Amniotic stem cell (primary cell): Measurements from ENCODE around the gene TSPAN31.

Experiments used
- DNase-seq: peaks from one replicate; lab custom pipeline; 2025; lab: John Stamatoyannopoulos, UW

Gene TSPAN31

DNA sequence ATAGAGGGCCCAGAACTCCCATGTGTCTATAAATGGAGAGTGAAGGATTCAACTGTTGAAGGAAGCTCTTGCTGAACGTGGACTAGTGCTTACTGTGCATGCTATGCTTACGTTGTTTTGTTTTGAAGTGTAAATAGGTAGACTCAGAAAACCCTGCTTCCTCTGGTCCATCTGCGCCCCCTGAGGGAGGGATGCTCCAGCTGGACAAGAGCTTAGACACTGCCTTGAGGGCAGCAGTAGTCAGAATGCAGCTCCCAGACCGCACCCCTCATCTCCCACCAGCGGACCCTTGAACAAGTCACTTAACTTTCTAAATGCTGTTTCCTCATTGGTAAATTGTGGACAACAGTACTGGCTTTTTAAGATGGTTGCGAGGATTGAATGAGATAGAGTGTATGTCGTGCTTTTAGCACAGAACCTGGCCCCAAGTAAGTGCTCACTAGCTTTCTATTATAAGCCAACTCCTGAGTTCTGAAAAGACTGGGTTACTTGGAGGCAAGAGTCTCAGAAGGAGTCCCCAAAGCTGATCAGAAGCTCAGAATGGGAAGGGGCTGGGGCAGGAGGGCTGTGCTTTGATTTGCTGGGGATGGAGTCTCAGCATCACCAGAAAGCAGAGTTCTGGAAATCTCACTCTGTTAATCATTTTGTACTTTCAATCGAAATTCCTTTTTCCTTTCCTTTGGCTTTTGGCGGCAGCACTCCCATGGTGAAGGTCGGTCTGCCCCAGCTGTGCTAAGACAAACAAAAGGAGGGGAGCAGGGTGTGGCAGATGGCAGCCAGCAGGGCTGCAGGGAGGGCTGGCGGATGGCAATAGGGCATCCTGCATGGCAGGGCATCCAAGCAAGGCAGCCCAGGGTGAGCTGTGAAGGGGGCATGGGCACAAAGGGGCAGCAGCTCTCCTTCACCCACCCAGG, 21.9 kb upstream of the TSPAN31 start:
- DNase-seq = no peak

DNA sequence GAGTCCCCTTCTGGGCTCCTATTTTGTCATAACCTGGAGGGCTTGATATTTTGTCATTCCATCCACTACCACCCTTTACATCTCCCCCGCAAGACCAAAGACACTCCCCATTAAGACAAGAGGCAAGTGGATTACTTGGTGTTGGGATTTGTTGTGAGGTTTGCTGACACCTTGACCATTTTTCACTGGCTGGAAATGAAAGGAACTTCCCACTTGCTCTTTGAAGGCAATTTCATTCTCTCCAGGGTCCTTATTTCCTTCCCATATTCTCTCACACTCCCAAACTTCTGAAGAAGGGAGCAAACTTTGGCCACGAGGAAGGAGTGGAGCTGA, 21.2 kb upstream of the TSPAN31 start:
- DNase-seq = no peak

DNA sequence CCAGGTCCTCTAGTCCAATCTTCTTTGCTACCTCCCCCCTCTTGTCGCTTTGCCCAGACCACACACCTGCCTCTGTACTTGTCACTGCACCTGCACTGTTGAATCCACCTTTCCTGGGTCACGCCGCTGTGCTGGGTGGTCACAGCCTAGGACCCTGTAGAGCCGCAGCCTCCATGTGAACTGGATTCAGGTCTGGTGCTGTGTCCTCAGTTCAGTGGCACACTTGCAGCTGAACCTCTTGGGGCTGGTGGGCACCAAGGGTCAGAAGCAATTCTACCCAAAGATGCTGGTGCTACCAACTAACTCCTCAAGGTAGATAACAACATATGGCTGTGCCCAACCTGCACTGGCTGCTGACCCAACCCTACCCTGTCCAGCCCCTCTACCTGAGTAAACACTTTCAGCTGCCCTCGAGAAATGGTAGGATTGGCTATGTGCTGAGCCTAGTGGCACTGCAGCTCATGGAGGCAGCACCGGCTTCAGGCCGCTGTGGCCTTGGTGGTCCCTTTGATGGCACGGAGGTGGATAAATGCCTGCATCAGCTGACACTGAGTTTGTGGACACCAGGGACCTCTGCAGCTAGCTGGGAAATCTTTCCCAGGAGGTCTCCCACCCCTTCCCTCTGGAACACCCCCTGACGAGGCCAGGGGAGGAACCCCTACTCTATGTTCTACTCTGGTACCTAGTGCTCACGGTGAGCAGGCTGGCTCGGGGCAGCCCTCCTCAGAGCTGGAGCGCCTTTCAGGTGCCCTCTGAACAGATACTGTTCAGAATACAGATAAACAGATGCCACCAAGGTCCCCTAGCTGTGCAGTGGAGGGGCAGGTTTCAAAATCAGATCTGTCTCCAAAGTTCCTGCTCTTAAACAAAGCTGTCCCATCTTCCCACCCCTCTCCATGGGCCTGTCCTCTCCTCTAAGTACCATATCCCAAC, 20.6 kb upstream of the TSPAN31 start:
- DNase-seq = no peak

DNA sequence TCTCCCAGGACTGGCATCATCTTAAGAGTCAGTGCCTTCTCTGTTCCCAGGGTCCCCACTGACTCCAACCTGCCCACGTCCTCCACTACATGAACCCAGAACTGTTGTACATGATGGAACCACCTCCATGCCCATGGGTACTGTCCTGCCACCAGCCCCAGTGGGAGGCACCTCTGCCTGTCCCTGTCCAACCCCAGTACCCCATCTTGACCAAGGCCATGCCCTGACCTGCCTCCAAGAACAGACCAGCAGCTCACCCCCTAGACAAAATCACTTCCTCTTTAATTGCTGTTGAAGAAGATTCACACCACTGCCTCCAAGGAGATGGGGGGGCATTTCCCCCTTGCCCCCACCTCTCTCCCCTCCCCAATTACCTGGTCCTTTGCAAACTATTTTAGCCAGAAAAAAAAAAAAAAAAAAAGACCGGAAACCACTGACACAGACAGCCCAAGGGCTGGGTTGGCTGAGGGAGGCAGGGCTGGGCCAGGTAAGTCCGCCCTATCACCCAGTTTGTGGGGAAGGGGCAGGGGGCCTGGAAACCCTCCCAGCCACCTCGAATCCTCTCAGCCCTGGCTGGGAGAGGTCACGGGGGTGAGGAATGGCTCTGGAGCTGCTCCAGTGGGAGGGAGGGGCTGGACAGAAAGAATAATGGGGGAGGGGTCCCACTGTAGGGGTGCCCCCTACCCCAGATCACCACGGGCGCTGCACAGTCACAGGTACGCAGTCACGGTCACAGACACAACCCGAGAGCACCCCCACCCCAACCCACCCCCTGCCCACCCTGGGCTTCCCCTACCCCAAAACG, 19.7 kb upstream of the TSPAN31 start:
- no peak for DNase-seq

DNA sequence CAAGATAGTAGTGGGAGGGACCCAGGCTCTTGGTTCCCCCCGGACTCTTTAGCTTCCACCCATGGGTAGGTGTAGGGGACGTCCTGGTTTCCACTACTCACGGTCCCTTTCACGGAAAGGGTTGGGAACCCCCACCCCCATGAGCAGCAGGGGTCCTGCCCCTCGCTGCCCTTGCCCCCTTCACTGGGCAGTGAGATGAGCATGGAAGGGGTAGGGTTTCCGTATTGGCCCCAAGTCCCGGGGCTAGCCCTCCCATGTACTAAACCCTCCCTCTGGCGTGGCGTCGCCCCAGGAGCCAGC, 19.0 kb upstream of the TSPAN31 start:
- no peak for DNase-seq

DNA sequence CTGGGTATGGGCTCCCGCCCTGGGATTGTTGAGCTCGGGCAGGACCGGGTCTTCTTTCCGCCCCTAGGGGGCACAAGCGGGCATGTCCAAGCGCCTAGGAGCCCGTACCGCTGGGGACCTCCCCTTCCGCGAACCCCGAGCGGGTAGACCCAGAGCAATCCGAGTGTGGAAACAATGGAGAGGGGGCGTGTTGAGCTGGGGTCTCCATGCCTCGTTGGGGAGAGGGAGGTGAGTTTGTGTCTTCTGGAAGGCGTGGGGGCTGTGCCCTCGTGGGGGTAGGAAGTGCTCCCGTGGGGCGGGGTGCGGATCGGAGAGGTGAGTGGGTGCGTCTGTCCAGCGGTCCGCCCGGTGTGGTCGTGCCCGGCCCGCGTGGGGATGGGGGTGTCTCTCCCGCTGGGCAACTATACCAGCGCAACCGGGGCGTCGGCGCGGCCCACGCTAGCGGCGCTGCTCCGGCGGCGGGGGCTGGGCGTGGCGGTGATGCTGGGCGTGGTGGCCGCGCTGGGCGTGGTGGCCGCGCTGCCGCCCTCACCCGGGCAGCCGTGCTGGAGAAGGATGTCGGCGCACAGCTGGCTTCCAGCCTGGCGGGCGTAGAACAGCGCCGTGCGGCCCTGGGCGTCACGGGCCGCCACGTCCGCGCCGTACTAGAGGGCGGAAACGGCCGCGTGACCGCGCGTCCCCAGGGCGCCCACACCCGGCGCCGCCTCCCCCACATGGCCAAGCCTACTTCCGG, 18.5 kb upstream of the TSPAN31 start:
- DNase-seq = peak; percentile 33

DNA sequence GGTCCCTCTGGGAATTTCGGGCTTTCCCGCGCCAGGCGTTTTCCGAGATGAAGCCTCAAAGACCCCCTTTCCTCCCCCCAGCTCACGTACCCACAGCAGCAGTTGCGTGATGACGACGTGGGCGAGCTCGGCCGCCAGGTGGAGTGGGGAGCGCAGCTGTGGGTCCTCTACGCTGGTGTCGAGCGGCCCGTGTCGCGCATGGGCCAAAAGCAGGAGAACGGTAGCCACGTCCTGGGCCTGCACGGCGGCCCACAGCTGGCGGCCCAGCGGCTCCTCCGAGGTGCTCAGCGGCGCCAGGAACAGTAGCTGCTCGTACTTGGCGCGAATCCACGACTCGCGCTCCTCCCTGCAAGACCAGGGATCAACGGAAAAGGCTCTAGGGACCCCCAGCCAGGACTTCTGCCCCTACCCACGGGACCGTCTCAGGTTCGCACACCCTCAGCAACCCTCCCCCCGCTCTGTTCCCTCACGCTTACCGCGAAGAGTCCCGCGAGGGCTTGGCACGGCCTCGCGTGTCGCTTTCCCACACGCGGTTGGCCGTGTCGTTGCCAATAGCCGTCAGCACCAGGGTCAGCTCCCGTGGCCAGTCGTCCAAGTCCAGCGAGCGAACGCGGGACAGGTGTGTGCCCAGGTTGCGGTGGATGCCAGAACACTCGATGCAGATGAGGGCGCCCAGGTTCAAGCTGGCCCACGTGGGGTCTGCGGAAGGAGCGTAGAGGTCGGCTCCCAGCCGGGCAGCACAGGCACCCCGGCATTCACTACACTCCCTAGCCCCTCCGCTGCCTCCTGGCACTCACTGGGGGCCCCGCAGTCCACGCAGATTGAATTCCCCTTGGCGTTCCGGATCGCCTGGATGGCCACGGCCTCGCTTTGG, 17.7 kb upstream of the TSPAN31 start:
- DNase-seq = no peak

DNA sequence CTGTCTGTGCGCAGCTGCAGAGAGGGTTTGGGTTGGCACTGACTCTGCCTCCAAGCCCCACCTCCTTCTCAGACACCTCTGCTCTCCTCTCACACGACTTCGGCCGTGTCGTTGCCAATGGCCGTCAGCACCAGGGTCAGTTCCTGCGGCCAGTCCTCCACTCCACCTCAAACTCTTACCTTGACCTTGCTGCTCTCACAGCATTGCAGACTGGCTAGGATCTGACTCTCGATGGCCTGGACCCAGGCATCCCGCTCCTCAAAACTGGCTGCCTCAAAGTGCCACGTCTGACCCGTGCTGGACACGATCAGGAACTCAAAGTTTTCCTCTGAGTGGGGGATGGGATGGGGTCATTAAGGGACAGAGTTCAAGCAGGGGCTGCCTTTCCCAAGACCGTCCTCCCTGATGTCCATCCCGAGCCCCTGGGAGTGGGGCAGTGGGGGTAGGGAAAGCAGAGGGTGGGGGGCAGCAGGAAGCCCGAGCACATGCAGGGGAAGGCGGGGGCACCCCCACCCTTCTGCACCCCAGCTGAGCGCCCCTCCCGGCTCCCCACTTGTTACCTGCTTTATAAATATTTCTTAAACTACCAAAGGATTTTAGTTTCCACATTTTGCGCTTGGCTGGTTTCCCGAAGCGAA, 17.0 kb upstream of the TSPAN31 start:
- DNase-seq = no peak

DNA sequence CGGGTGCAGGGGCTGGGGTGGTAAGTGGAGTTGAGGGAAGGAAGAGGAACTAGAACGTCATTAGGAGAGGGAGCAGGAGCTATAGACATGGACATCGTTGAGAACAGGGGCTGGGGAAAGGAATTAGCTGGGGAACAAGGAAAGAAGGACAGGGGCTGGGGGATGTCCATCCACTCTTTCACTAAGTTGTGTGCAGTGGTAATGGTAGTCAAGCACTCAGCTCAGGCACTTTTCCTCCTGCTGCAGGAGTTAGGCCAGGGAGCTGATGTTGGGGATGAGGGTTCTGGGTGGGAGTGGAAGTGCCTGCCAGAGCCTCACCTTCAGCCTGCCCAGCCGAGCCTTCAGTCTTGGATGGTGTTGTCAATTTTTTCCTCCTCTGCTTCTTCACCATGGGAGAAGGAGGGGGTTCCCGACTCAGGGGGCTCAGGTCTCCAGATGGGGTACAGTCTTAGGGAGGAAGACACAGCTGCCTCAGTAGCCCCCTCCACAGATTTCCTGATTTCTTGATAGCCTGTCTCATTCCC, 15.5 kb upstream of the TSPAN31 start:
- DNase-seq = no peak

DNA sequence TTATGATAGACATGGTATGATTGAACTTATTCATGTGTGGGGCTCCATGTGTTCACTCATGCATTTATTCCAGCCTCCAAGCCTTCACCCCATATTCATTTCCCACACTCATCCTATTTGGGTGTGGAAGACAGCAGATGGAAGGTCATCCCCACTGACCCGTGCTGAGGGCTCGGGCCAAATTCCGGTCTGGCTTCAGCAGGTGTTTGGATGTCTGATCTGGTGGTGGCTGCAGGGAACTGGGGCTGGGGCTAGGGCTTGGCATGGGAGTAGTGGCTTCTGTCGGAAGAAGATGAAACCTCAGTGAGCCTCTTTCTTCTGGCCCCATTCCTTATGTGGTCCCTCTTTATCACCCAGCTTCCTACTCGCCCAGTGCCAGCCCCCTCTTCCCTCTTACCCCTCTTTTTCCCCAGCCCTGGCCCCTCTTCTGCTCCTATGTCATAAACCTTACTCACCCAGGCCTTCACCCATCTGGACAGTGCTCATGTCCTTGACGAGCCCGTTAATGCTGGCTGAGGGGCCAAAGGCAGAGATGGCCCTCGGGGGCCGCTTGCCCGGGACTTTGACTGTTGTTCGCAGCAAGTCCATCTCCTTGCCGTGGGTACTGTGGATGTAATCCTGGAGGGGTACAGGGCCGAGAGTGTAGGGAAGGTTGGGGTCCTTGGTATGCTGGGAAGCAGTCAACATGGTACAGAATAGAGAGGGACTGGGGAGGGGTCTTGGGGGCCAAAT, 14.3 kb upstream of the TSPAN31 start:
- no peak for DNase-seq

DNA sequence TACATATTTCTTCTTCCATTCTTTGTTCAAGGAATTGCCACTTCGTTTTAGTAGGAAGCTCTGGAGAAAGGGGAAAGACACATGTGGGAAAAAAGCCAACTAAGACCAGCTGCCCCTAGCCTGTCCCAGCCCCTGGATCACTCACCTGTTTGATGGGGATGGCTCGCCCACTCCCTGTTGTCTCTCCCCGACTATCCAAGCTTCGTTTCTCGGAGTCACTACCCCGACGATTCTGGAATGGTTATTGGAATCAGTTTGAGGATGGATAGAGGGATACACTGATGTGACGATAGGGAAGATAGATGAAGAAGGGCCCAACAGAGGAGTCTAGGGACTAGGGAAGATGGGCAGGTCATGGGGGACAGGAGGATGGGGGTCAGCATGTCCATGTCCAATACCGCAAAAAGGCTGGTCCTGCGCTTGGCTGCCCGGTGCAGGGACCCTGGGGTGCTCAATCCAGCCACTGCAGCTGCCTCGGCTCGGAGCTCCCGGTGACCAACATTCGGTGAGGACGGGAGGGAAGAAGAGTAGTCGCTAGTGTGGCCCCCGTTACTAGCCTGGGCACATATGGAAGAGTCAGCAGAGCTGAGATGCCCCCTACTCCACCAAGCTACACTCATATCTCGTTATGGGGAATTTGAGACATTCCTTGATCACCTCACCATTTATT, 13.3 kb upstream of the TSPAN31 start:
- no peak for DNase-seq

DNA sequence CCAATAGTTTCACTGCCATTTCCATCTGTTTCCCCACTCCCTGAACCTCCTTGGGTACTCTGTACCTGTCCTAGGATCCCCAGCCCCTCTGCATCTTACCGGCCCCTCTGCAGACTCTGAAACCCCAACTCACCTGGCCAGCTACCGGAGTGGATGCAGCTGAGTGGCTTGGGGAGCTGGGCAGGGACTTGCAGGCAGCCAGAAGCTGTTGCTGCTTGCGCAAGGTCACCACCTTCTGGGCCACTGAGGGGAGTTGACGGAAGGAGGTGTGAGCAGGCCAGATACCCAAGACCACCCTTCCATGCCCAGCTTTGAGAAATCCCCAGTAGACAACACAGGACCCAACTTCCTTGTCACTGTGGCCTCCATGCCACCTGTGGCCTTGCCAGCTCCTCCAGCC, 12.6 kb upstream of the TSPAN31 start:
- DNase-seq = no peak

DNA sequence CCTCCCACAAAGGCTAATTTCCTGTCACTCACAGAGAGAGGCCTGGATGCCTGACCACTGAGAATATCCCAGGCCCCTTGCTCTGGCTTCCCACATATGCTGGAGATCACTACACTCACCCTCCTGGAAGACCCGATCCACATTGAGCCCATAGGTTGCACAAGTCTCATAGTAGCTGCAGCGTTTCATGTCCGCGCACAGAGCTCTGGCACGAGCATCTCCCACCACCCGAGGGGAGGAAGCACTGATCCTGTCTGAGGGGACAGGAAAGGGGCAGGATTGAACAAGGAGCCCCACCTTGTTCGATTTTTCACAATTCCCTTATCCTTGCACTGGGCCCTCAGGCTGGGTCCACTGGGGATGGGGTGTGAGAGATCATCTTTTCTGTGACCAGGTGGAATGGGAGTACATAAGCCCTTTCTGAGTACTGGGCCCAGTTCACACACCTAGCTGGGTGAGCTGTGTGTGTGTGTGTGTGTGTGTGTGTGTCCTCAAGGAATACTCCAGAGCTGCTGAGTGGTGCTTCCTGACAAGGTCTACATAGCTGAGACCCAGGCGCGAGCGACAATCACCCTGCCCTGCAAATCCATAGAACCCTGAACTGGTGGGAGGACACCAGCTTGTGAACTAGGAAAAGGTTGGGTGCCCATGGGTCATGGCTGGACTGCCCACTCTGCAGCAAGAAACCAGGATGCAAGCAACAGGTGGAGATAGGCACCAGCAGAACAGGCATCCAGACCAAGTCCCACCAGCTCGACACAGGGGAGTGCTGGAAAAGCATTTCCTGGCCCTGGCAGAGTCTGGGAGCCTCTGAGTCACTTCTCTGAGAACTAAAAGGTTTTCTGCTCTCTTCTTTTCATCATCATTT, 11.9 kb upstream of the TSPAN31 start:
- no peak for DNase-seq

DNA sequence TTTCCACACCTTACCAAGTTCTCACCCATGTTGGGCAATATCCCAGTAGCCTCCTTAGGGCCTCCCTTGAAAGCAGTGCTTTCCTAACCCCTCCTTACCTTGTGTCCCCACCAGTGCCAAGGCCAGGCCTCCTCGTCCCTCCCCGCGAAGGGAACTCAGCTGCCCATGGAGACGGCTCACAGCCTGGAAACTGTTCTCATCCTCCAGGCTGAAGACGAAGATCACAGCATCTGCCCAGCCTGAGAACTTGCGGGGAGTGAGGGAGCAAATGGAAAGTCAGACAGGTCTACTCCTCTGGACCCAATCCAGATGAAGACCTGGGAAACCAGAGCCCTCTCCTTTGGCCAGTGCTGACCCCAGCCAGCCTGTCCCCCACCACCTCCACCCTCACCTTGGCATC, 10.9 kb upstream of the TSPAN31 start:
- DNase-seq = no peak

DNA sequence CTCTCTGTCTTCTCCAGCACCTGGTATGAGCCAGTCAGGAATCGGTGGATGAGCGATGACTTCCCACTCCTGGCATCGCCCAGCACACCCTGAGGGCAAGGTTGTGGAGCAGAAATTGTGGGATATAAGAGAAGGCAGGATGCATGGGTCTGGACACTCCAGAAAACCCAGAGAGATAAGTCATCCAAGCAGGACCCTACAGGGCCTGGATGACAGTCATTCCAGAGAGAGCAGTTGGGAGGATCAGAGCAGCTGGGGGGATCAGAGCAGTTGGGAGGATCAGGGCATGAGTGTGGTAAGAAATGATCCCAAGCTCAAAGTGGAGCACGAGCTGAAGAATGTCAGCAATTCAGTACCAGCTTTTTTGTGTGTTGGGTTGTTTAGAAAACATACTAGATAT, 10.2 kb upstream of the TSPAN31 start:
- DNase-seq = no peak

DNA sequence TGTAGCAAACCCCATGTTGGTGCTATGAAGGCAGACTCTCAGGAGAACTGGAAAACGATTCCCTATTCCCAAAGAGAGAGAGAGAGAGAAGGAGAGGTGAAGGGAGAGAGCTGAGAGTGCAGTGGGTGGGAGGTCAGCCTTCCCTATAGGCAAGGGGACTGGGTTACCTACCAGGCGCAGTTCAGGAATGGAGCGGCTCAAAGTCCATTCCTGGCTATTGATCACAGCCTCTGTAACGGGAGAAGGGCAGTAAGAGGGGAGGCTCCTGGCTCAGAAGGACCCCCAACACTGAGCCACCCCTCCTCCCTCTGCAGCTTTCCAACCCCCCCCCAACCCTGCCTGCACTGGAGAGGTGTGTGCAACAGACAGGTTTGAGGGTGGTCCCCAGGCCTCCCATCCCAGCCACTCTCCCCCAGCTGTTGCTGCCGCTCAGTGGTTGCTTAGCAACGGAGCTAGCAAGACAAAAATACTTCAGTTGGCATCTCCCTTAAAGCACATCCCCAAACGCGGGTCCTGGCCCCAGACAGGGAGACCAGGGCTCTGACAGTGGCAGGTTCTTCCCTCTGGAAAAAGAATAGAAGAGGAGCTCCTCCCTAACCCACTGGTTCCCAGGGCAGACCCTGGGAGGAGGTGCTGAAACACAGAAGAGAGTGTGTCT, 9.5 kb upstream of the TSPAN31 start:
- no peak for DNase-seq
